HG03039 (cell line): Measurements from ENCODE around the gene SPATC1L.
"Not testable (repeated sequence)": the region's sequence is repeated elsewhere in the genome, so short reads cannot be mapped to it uniquely, and the experiment has no call there.

Source experiments
- ATAC-seq: cut with Tn5 transposase; IDR thresholded peaks from one replicate; pipeline ENCODE4 v1.9.1; 2021; ENCODE audit warnings: mild to moderate bottlenecking, moderate library complexity; ENCODE audit not compliant: unreplicated experiment

The SPATC1L gene

GRCh38 chr21:46183910-46184624 lies at the start of gene SPATC1L:
Gene SPATC1L (minus strand): TSS chr21:46184459. CDS start chr21:46182816, 1,643 bp downstream.
- no peak for ATAC-seq

GRCh38 chr21:46229923-46230260 lies 45.6 kb upstream of the SPATC1L start:
- ATAC-seq: no peak

- peak; percentile 27 for ATAC-seq
These were observed 45.1 kb upstream of the SPATC1L start for GRCh38 chr21:46229133-46229922.

- ATAC-seq: peak; percentile 80
These were observed 44.2 kb upstream of the SPATC1L start, which contains the start of gene LSS for GRCh38 chr21:46228345-46229051. Gene LSS (minus strand): TSS chr21:46228774. CDS start chr21:46228745, 29 bp downstream.

GRCh38 chr21:46227811-46228344 lies 43.6 kb upstream of the SPATC1L start:
- ATAC-seq: no peak

GRCh38 chr21:46226920-46227599 lies 42.8 kb upstream of the SPATC1L start:
- no peak for ATAC-seq

GRCh38 chr21:46226146-46226545 lies 41.9 kb upstream of the SPATC1L start:
- no peak for ATAC-seq

GRCh38 chr21:46223661-46224060 lies 39.4 kb upstream of the SPATC1L start:
- ATAC-seq: not testable (repeated sequence)

- ATAC-seq: no peak
These were observed 39.0 kb upstream of the SPATC1L start for GRCh38 chr21:46223217-46223616.

GRCh38 chr21:46222436-46223116 lies 38.3 kb upstream of the SPATC1L start:
- no peak for ATAC-seq

- no peak for ATAC-seq
These were observed 37.6 kb upstream of the SPATC1L start for GRCh38 chr21:46221664-46222435.

GRCh38 chr21:46220847-46221246 lies 36.6 kb upstream of the SPATC1L start:
- ATAC-seq: no peak

GRCh38 chr21:46220275-46220810 lies 36.1 kb upstream of the SPATC1L start:
- ATAC-seq: no peak

- ATAC-seq: no peak
These were observed 35.5 kb upstream of the SPATC1L start for GRCh38 chr21:46219591-46220239.

- no peak for ATAC-seq
These were observed 34.8 kb upstream of the SPATC1L start for GRCh38 chr21:46218906-46219590.

- no peak for ATAC-seq
These were observed 33.4 kb upstream of the SPATC1L start for GRCh38 chr21:46217511-46218196.

GRCh38 chr21:46216132-46216747 lies 32.0 kb upstream of the SPATC1L start:
- no peak for ATAC-seq
